Hypothalamus (tissue), 51 donors: ENCODE data around the gene SGMS1.
"Not testable (repeated sequence)": the region's sequence is repeated elsewhere in the genome, so short reads cannot be mapped to it uniquely, and the experiment has no call there.

ENCODE experiments used
- DNase-seq, 51 donors: peaks; one replicate each; lab custom pipeline; 2025; lab: John Stamatoyannopoulos, UW

Gene SGMS1

DNA sequence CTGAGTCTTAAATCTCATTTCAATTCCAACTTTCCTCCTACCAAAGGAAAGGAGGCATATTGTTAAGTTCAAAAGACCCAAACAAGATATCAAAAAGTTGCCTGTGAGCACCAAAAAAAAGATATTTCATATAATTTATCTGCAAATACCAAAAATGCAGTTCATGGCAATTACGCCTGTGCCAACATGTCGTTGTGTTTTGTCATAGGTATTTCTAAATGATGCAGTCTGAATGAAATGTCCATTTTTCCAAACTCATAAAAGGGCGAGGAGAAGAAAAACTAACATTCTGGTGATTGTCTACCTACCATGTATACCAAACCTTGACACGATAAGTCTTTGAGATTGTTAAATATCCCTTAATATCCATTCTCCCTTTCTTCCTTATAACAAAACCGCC, 109.8 kb downstream of the SGMS1 start:
- DNase-seq, result no peak

DNA sequence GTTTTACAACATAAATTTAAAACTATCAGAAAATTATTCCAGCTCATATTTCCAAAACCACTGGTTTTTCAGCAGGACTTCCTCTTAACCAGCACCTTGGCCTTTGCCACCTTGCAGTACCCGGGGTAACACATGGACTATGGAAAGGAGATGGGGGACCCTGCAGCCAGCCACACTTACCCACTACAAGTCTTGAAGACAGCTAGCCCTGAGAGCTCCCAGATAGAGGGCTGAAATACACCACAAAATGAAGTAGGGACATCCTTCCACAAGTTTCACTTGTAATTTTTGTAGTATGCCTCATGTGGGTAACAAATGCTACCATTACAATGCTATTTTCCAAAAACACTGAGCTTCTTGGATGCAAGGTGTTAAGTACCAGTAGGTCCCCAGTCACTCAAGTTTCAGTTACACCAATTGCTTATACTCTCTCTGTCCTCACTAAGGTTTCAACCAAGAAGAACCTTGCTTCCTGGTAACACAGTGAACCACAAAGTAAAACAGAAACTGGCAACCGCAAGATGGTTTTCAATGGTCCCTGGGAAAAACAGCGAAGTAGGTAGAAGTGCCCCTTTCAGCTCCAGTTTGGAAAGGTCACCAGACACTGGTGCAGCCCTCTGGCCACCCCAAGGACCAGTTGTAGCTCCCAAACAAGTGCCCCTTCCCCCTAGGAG, 110.9 kb downstream of the SGMS1 start:
- DNase-seq, result no peak

DNA sequence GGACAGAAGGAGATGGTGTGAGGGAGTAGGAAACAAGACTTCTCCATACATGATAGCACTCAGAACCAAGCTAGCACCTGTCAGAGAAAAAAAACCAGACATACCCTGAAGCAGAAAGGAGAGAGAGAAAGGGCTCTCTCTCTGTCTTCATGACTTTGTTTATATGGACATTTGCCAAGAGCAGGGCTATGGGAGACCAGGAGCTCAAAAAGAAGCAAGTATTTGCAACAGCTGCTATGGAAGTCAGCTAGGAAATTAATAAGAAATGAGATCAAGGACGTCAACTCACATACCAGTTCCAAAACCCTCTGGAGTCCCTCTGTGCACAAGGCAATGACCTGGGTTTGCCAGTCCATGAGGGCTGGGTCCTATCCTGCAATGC, 111.6 kb downstream of the SGMS1 start:
- DNase-seq, result no peak

DNA sequence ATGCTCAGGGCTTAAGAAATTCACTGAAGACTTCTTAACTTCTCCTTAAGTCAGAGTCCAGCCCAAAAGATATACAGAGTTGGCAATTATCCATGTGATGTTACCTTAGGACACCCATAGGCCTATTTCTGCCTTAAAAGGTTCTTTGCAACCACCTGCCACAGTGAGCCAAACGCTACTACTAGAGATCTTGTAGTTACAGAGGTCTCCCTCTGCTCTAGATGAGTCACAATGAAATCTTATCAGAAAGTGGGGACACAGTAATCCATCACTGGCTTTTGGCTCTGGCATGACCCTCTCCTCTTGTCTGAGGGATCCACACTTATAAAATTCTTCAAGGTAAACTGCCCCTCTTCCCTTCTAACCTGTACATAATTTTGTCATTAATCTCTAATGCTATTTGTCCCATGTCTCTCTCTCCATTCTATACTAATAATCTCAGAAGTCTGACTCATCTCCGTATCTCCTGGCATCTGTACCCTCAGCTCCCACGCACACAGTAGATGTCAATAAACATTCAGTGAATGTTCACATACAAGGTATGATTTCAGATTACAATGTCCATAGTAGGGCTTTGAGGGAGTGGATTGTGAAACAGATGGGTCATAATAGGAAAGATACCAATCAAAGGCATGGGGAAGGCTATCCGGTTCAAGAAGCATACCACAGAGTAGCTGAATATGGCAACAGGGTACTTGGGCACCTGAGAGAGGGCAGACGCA, 112.1 kb downstream of the SGMS1 start:
- peak in 1 of 51 donors; percentile 54 for DNase-seq

DNA sequence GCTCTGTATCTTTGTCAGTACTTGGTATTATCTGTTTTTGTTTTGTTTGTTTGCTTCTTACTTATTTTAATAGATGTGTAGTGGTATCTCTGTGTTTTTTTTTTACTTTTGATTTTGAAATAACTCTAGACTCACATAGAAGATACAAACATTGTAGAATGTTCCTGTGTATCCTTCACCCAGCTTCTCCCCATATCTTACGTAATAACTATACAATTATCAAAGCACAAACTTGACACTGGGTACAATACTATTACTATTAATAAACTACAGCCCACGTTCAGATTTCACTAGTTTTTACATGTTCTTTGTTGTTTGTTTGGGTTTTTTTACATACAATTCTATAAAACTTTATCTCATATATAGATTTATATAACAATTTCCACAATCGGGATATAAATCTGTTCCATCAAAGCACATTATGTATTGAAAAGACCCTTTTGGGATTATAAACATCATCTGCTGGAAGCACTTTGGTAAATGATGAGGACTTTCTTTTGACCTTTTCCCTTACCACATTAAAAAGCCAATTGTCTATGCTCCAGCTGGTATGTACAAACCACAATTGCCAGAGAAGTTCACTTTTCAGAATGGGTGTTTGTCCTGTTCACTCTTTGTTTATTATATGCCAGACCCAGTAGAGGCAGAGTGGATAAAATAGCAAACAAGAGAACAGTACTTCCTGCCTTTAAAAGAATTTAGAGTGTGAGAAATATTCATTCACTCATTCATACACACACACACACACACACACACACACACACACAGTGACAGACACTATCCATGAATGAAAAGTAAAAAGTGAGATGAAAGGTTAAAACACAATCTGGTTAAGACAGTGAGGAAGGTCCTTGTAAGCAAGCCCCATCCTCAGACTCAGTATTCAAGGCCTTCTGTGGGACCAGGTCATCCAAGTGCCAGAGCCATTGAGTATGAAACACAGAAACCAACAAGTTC, 113.0 kb downstream of the SGMS1 start:
- DNase-seq, result peak in 3 of 51 donors; percentile 6 to 57 (median 28)

DNA sequence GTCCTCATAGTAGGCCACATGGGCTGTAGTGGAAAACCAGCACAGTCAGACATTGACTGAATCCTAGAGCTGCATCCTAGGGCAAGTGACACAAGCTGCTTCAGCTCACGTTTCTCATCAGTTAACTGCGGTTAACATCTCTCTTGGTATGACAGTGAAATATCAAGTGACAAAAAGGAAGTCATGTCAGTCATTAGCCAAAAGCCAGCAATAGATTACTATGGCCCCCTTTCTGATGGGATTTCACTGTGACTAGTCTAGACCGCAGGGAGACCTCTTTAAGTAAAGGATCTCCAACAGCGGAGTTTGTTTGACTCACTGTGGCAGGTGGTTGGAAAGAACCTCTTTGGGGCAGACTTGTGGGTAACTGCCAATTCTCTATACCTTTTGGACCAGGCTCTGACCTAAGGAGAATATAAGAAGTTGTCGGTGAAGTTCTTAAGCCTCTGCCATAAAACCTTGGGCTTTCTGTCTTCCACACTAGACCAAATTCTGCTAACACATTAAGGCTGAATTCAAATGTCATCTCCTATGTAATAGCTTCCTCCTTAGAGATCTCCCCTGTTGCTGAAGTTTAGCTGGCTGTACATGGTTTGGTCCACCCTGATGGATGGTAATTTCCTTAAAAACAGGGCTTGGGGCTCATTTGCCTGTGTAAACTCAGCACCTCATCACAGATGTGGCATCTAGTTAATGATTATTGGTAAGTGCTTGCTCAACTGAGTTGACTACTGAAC, 115.3 kb downstream of the SGMS1 start:
- DNase-seq, result no peak

DNA sequence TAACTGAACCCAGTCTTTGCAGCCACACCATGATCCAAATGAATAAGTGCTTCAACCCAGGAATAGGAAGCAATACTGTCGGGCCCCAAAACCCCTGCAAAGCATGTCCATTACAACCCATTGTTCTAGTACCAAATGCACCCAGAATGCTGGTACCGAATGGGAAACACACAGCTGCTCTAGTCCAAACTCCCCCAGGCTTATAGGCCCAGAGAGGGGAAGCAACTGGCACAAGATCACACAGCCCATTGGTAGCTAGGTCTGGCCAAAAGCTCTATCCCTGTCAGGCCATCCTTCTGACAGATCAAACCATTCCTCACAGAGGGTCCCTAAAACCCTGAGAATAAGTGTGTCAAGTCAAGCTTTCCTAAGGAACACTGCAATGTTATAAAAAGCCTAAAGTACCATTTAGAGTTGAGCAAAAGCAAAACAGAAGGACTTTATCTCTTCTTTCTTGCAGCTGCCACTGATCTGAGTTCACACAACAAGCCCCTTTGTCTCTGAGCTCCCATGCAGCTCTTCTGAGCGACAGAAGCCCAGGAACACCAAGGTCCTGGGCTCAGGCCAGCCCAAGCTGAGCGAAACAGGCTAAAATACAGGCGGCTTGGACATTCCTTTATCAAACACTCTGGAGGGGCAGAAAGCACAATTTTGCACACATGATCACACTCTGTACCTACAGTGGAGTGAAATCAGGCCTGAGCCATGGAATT, 116.7 kb downstream of the SGMS1 start:
- DNase-seq, result peak in 40 of 51 donors; percentile 12 to 92 (median 65)

DNA sequence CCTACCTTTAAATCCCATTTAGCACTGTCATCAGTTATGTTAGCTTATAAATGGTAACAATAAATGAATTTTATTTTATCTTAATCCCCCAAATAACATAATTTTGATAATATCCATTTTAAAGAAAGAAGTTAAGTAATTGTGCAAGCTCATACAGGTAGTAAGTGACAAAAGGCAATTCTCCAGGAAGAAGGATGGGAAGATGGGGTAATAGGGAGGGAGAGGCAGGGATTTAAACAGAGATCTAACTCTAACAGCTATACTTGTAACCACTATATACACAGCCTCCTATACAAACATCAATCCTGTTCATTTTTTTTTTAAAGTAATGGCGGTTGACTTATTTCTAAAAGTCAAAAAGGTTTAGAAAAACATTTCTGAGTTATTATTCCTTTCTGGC, 119.4 kb downstream of the SGMS1 start:
- no peak for DNase-seq

DNA sequence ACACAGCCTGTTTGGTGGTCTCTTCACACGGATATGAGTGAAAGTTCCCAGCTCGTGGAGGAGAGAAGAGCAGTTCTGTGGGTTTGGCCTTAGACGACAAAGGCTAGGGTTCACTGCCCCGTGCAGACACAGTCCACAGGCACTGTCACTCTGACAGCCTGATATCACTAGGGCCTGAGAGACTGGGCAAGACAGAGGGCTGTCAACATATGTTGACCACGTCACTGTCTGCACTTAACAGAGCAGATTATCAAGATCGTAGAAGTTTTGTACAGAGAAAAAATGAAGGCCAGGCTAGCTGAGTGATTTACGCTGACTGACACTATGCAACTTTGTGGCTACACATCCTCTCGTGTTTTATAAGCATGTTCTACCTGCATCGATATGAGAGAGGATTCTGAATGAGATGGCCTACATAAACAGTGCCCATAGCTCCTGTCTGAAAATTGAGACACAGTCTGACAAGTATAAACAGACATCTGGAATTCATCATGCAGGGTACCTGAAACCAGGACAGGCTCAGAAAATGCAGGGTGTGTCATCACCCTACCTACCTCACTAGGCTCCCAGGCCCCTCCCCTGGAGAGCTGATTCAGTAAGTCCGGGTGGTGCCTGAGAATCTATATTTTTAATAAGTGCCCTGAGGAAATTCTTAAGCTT, 120.0 kb downstream of the SGMS1 start:
- no peak for DNase-seq

DNA sequence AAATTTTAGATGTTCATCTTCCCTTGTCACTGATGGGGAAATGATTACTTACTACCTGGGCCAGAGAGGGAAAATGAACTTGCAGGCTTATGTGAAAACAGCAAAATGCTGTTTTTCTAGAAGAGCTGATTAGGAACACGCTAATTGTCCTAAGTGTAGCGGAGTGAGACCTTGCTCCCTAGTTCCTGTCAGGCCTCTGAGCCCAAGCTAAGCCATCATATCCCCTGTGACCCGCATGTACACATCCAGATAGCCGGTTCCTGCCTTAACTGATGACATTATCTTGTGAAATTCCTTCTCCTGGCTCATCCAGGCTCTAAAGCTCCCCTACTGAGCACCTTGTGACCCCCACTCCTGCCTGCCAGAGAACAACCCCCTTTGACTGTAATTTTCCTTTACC, 120.6 kb downstream of the SGMS1 start:
- DNase-seq, result peak in 1 of 51 donors; percentile 31

DNA sequence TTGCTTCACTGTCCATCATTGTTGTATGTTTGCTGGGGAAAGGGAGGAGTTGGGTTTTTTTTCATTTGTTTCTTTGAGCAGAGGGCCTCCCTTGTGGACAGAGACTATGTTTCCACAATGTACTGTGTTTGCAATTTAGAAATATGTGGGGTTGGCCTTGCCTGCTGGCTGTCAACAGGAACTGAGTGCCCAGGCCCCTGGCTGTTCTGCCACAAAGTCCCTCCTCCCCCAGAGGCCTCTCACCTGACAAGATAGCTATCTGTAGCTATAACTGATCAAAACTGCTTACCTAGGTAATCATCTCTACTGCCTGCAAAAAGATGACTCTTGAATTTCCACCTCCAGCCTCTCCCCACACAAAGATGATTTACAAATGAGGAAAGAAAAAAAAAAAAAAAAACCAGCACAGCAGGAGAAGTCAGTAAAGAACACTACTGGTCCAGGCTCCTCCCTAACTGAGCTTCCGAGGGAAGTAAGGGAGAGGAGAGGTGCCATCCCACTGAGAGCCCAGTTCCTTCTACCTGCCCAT, 121.8 kb downstream of the SGMS1 start:
- DNase-seq, result peak in 1 of 51 donors; percentile 22

DNA sequence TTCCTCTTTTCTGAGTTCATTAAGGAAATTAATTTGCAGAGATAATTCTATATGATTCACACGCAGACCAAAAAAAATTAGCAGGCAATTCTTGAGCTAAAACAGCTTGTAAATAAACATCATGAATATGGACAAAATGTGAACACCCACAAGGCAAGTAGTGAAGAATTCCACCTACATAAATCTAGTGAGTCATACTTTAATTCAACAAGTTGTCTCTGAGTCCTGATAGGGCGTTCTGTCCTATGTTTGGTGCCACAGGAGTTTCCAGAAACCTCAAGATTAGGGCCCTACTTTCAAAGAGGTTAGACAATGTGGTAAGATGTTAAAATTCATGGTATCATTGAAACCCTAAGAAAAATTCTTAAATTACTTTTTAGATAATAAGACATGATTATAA, 122.3 kb downstream of the SGMS1 start:
- DNase-seq, result no peak

DNA sequence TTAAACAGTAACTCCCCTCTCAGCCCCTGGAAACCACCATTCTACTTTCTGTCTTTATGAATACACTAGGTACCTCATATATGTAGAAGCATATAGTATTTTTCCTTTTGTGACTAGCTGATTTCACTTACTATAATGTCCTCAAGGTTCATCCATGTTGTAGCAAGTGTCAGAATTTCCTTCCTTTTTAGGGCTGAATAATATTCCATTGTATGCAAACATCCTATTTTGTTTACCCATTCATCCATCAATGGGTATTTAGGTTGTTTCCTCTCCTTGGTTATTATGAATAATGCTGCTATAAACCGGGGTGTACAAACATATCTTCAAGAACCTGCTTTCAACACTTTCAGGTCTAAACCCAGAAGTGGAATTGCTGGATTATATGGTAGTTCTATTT, 125.3 kb downstream of the SGMS1 start:
- DNase-seq, result no peak

DNA sequence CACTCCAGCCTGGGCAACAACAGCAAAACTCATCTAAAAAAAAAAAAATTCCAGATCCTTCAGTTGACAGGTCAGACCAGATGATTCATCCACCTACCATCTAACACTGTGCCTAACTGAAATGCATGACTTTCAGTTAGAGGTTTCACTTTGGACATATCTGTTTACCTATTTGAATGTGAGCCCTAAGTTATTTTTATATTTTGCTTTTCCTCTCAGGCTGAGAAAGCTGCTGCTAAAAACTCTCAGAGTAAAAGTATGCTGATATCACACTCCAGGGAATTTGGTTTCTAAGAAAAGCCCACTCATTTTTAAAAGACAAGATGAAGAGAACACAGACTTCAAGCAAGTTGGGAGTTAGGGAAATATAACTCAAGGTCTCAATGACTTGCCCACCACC, 126.0 kb downstream of the SGMS1 start:
- DNase-seq, result no peak

DNA sequence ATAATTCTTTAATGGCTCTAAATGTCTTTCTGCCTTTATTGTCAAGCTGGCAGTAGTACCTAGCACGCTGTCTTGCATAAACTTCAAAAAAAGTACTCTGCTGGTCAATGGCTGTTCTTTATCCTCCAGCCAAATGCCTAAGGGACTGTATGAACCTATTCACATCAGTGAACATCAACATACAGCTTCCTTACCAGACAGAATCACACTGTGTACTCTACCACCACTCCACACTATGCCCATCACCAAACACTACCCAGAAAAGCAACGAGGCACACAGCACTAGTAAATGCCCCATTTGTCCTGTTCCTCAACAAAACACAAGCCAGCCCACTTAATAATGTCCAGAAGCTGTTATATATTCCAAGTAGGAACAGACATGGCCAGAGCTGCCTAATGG, 127.5 kb downstream of the SGMS1 start:
- DNase-seq, result peak in 2 of 51 donors; percentile 9 to 43

DNA sequence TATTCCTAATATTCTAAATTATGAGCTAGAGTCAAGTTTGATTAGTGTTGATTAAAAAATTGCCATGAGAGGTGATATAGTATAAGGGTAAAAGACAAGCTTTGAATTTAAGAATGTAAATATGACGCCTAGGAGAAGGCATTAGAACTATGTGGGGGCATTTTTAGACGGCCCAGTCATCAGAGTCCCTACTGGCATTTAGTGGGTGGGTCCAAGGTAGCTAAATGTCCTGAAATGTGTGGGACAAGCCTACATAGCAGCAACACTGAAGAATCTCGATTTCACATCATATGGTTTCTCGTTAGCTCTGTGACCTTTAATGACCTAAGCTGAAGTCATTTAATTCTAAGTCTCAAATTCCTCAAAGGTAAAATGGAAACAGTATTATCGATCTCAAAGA, 133.5 kb downstream of the SGMS1 start:
- no peak for DNase-seq

DNA sequence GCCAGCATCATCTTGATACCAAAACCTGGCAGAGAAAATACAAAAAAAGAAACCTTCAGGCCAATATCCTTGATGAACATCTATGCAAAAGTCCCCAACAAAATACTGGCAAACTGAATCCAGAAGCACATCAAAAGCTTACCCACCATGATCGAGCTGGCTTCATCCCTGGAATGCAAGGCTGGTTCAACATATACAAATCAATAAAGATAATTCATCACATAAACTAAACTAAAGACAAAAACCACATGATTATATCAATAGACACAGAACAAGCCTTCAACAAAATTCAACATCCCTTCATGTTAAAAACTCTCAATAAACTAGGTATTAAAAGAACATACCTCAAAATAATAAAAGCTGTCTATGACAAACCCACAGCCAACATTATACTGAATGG, 139.2 kb downstream of the SGMS1 start:
- not testable (repeated sequence) for DNase-seq

DNA sequence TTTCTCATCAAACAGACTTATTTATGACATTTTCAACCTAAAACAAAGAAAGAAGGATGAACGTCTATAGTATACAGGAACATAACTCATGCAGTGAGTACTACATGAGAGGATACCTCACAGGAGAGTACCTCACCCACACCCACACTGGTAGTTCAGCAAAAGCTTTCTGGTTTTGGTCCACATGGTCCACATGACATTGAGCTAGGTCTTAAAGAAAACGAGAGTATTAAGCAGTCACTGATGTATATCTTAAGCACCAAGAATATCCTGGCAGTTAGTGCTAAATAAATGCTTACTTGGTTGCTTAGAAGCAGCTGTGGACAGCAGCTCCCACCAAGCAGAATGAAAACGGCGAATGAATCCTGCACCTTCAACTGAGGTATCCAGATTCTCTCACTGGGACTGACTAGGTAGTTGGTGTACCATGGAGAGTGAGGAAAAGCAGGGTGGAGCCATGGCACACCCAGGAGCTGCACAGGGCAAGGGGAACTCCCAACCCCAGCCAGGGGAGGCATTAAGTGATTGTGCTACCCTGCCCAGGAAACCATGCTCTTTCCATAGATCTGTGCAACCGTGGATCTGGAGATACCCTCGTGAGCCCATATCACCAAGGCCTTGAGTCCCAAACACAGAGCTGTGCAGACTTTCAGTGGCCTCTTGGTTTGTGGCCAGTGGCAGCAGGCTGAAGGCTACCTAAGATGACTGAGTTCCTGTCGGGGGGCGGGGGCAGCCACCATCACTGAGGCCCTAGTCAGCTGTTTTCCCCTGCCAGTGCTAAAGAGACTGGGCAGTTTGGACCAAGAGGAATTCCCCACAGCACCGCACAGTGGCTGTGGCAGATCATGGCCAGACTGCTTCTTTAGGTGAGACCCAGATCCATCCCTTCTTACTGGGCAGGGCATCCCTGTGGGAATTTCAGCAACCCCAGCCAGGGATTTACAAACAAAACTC, 143.4 kb downstream of the SGMS1 start:
- DNase-seq, result no peak
